Stimulated activated CD4-positive, alpha-beta T cell treated with anti-CD3 and anti-CD28 coated beads, Interleukin-1b, Interleukin-23, amount 100 ng/mL, for 24 hours (primary cell): Measurements from ENCODE around the gene REXO4.
"Not testable (repeated sequence)": the region's sequence is repeated elsewhere in the genome, so short reads cannot be mapped to it uniquely, and the experiment has no call there.

ENCODE experiments used
- DNase-seq, 4 experiments: peaks; one replicate each; pipeline ENCODE4 v3.0.0-alpha.2; 2020; ENCODE audit warnings: low read depth in 4 of 4, low spot score in 1 of 4

The REXO4 gene

DNA sequence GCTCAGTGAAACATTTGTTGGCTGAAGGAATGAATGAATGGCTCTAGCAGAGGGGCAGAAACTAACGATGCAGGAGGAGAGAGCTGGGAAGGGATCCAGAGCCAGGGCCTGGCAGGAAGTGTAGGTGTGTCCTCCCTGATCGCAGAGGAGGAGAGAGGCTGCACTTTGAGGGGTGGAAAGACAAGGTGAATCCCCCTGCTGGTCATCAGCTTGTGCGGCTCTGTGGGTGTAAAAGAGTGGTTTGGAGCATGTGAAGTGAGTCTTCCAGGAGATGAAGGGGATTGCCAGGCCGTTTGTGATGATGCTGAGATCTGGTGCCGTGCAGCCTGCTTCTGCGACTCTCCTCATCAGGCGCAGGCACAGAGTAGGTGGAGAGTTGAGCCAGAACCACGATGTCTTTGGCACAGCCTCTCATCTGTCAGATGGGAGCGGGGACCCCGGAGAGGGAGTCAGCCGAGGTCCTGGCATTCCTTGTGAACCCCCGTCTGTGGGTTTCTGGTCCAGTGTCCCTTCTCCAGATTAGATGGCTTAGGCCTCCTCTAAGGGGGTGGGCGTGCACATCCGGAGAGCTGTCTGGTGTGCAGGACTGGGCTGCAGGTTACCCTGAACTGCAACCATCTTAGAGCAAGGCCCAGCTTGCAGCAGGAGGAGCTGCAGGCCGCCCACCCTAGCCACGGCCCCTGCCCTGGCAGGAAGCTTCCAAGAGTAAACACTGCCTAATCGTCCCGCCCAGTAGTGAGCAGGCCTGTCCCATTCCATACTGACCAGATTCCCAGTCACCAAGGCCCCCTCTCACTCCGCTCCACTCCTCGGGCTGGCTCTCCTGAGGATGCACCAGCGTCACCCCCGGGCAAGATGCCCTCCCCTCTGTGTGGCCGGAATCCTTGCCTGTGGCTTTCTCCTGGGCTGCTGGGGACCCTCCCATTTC, 4.1 kb upstream of the REXO4 start, which contains the start of gene ADAMTS13:
ADAMTS13 (plus strand) TSS at position 753 of the 928 bp plus-strand sequence; CDS start at position 830, 77 bp downstream.
- peak in 1 of 4 experiments; percentile 32 for DNase-seq

DNA sequence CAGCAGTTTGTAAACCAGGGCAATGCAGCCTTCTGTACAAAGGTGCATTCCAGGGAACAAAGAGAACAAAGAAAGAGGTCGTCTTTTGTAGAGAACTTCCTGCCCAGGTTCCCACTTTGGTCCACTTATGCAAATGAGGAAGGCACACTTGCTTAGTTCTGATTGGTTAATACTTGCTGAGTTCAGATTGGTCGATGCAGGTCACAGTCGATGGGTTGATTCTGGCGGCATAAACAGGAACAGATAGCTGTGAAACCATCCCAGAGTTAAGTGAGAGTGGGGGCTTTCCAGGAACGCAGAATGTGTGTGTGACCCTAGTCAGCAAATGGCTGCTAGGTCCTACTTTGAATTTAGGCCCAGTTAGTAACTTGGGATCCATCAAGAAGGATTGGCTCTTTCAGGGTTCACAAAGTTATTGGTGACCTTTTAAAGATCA, 2.6 kb upstream of the REXO4 start:
- no peak for DNase-seq

DNA sequence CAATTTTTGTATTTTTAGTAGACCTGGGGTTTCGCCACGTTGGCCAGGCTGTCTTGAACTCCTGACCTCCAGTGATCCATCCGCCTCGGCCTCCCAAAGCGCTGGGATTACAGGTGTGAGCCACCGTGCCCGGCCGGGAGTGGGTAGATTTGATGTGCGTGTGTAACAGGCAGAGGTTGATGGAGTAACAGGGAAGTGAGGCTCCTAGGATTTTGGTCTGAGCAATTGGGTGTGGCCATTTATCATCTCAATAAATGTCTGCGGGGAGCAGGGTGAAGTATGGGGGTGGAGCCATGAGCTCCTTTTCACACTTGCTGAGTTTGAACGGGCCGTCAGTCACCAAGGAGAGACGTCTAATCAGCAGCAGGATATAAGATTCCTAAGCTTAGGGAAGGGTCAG, 1.2 kb upstream of the REXO4 start:
- DNase-seq = no peak

DNA sequence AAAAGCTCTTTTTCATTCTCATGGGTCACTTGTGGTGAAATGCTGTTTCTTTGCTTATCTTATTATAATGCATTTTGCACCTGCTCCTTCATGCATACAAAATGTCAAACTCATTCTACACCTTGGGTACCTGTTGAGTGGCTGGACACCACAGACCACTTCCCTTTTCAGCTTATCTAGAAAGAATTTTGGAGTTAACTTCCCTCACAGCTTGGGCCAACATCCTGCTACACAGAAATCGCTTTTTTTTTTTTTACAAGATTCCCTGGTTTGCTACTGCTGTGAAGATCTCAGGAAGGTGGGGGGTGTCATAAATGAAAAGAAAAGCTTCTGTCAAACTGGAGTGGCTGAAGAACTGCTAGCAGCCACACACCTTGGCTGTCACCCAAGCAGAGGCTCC, 2.6 kb downstream of the REXO4 start:
- no peak for DNase-seq

DNA sequence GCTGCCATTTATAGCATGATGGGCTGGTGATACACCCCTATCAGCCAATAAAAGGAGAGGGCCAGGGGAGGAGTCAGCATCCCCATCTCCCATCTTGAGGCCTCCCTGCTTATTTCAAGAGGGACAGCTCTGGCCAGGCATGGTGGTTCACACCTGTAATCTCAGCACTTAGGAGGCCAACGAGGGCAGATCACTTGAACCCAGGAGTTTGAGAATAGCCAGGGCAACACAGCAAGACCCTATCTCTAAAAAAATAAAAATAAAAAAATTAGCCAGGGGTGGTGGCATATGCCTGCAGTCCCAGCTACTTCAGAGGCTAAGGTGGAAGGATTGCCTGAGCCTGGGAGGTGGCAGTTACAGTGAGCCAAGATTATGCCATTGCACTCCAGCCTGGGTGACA, 9.8 kb downstream of the REXO4 start:
- no peak for DNase-seq

DNA sequence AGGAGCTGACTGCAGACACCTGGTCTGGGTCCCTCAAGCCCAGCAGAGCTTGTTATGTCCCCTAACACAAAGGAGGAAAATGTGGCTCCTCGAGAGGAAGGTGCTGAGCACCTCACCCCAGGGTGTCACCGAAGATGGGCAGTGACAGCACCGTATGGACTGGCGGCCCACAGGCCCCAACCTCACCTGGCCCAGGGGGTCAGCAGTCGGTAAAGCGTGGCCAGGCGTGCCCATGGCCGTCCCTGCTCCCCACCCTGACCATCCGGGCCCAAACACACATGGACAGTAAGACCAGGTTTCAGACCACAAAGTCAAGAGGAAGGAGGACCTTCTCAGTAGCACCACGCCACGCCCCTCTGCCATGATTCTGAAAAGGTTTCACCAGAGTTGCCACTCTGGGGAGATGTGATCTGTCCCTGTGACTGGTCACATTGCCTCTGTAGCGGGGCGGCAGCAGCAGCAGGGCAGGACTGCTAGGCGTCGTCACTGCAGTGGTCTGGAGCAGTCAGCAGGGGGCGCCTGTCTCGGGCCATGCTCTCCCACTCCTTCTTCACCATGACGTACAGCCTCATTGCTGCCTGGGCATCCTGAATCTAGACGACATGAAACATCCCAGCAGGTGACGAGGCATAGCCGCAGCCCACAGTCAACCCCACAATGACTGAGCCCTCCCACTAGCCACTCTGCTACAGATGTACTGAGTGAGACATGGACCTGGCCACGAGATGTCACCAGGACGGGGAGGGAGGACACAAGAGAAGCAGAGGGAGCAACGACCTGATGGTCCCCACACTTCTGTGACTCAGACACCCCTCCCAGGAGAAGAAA, 11.1 kb downstream of the REXO4 start:
- peak; percentile 67 to 78 (median 70) for DNase-seq

DNA sequence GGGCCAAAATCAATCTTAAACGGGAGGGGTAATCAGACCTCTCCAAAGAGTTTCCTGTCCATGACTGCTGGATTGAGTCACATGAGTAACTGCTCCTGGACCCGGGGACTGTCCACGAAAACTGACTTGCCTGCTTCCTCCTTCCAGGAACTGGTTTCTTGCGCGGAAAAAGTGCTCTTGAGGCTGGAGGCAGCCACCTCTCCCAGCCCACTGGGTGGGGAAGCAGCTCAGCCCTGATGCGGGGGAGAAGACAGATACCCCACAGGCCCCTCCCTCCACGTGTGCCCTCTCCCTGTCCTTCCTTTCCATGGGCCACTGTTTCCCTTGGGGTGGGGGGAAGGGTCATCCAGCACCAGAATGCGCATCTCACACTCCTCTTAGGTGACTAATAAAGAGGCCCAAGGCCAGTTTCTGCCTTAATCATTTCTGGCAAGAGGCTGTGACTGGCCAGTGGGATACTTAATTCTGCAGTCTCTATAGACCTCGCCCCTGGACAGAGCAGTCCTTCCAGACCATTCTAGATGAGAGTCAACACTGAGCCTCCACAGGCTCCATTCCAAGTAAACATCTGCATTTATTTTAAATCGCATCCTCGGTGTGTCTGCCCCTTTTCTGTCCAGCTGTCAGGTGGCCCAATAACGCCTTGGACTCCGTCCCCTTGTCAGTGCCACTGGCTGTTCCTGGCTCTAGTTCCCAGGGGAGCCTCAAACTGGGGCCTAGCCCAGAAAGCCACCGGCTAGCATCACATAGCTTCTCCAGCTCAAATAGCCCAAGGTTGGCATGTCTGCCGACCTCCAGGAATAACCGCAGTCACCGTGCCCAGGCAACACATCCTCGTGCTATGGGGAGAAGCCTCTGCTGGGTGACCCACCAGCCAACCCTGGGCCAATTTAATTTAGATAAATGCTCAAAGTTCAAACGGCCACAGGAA, 12.0 kb downstream of the REXO4 start:
- no peak for DNase-seq

DNA sequence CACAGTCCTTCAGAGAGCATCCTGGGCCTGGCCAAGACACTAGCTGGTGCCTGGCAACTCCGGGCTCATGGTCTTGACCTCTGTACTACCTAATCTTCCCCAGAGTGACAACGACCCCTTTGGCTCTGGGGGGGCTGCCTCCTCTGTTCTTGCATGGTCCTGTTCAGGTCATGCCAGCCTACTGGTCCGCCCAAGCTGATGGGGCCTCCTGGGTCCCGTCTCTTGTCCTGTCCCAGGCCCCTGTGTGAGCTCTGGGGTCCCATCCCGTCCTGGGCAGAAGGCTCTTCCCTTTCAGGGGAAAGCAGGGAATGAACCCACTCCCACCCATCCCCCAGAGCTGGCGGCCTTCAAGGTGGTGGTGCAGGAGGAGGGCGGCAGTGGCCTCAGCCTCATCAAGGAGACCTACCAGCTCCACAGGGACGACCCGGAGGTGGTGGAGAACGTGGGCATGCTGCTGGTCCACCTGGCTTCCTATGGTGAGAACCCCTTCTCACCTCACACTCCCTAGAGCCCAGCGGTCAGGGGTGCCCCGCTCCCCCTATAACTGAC, 13.3 kb downstream of the REXO4 start:
- DNase-seq = no peak

DNA sequence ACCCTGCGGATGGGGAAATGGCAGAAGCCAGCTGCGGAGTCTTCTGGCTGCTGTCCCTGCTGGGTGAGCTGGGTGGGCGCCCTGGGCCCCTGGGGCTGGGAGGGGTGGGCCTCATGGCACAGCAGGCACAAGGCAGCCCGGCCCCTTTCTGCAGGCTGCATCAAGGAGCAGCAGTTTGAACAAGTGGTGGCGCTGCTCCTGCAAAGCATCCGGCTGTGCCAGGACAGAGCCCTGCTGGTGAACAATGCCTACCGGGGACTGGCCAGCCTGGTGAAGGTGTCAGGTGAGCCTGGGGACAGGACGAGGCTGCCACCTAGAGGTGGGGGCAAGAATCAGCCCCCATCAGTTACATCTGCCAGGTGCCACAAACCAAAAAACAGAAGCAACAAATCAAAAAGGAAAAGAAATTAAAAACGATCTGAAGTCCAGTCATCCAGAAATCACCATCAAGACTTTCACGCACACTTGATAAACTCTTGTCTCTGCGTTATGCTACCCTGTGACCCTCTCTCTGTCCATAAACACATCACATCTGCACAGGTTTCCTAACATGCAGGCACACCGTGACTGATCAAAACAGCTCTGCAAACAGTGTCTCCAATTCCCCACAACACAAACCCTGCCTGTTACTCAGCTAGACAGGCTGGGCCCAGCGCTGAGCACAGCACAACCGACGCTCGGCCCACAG, 13.9 kb downstream of the REXO4 start:
- DNase-seq = peak; percentile 23 to 37 (median 32)

DNA sequence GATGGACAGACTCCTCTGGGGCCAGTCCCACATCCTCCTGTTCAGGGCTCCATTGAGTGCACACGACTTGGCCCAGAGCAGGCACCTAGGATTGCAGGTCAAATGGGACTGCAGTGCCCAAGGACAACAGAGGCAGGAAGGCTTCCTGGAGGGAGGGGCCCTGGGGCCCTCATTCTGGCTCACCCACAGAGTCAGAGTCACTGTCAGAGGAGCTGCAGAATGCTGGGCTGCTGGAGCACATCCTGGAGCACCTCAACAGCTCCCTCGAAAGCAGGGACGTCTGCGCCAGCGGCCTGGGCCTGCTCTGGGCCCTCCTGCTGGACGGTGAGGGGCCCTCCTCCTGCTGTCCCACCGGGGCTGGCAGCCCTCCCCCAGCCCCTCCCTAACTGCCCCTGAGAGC, 15.1 kb downstream of the REXO4 start:
- DNase-seq = no peak

DNA sequence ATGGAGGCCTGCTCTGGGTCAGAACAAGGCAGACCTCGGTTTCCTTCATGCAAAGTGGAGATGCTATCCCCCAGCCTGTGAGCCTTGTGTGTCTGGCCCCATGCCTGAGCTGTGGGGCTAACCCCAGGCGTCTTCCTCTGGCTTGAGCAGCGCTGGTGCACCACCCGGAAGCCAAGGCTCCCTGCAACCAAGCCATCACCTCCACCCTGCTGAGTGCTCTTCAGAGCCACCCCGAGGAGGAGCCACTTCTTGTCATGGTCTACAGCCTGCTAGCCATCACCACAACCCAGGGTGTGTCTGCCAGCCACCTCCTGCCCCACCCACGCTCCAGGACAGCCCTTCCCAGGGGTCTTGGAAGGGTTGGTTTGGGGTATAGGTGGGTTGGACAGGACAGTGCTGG, 16.2 kb downstream of the REXO4 start:
- DNase-seq = no peak

DNA sequence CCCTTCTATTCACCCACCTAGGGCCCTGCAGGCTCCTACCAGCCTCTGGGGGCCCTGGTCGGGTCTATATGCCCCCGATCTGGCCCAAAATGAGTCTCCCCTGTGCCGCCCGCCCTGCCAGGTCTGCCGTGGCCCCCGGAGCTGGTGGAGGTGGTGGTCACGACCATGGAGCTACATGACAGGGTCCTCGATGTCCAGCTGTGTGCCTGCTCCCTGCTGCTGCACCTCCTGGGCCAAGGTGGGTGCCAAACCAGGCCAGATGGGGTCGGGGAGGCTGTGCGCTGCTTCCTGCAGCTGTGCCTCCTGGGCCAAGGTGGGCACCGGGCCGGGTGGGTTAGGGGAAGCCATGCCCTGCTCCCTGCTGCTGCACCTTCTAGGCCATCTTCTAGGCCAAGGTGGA, 17.5 kb downstream of the REXO4 start:
- no peak for DNase-seq

DNA sequence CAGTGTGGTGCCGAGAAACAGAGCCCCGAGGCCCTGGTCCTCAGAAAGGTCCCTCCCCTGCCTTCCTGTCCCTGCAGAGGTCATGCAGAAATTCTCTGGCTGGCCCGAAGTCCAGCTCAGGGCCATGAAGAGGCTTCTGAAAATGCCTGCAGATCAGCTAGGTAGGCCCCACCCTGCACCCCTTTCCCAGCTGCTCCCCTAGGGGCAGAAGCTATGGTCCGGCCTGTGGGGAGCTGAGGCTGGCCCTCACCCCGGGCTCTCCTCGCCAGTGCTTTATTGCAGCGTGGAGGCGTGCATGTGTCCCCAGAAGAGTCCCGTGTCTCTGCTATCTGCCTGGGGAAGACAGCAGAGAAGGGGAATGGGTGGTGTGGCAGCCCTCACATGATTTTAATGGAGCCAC, 19.9 kb downstream of the REXO4 start:
- DNase-seq = no peak

DNA sequence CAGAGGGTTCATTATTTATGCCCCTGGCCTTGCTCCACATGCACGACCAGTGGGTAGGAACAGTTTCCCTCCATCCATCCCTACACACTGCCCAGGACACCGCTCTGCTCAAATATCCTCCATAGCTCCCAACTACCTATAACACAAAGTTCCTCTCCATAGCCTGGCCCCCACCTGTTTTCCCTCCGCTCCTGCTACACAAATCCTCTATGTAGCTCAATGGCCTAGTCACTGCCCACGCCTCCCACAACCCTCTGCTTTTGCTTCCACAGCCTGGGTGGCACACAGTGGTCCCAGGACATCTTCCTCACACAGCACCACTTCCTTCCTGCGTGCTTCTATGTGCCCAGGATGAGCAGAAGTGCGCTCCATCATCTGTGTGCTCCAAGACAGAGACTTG, 20.4 kb downstream of the REXO4 start:
- DNase-seq = no peak

DNA sequence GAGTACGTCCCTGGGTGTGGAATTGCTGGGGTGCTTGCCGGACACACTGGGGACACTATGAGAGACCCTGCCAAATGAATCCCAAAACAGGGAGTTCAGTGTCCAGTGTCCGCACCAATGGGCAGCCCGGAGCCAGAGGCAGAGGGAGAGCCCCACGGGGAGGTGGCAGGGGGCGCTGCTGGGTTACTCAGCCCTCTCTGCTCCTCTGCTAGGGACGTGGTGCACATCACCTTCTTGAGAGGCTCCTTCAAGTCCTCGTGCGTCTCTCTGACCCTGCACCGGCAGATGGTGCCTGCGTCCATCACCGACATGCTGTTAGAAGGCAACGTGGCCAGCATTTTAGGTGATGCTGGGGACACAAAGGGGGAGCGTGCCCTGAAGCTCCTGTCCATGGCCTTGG, 20.9 kb downstream of the REXO4 start:
- DNase-seq = no peak

DNA sequence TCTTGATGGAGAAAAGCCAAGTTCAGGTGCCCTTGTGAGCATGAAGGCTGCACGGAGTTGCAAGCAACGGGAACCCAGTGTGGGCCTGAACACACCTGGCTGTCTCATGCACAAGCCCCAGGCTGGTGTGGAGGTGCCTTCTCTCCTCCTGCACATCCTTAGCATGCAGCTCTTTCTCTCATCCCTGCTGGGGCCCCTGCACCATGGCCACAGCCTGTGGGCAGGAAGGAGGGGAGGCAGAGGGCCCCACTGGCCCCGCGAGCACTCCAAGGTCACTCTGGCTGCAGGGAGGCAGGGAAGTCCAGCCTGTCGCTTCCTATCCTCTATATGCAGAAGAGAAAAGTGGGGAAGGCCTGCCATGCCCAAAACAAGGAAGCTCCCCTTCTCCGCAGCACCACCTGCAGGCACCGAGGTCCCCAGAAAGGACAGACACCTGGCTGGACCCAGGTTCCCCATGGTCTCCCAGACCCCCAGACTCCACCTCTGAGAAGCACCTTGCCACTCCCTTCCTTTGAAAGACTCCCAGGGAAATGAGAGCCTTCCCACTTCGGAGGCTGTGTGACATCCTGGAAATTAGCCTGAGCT, 23.0 kb downstream of the REXO4 start:
- DNase-seq = no peak

DNA sequence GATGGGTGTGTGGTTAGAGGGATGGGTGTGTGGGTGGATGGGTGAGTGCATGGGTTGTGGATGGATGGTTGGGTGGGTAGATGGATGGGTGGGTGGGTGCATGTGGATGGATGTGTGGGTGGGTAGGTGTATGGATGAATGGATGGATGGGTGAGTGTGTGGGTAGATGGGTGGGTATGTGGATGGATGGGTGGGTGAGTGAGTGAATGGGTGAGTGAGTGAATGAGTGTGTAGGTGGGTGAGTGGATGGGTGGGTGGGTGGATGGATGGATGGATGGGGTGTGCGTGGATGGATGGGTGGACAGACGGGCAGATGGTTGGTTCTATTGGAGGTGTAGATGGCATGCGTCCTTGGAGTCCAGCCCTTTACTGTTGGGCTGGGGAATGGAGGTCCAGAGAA, 24.4 kb downstream of the REXO4 start:
- no peak for DNase-seq

DNA sequence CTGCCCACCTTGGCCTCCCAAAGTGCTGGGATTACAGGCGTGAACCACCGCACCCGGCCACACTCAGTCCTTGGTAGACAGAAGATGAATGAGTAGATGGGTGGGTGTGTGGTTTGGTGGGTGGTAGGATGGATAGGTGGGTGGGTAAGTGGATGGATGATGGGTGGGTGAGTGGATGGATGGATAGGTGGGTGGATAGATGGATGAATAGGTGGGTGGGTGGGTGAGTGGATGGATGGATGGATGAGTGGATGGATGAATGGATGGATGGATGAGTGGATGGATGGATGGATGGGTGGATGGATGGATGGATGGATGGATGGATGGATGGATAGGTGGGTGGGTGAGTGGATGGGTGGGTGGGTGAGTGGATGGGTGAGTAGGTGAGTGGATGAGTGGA, 25.5 kb downstream of the REXO4 start:
- DNase-seq = not testable (repeated sequence)

DNA sequence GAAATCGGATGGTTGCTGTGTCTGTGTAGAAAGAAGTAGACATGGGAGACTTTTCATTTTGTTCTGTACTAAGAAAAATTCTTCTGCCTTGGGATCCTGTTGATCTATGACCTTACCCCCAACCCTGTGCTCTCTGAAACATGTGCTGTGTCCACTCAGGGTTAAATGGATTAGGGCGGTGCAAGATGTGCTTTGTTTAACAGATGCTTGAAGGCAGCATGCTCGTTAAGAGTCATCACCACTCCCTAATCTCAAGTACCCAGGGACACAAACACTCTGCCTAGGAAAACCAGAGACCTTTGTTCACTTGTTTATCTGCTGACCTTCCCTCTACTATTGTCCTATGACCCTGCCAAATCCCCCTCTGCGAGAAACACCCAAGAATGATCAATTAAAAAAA, 26.4 kb downstream of the REXO4 start:
- not testable (repeated sequence) for DNase-seq

DNA sequence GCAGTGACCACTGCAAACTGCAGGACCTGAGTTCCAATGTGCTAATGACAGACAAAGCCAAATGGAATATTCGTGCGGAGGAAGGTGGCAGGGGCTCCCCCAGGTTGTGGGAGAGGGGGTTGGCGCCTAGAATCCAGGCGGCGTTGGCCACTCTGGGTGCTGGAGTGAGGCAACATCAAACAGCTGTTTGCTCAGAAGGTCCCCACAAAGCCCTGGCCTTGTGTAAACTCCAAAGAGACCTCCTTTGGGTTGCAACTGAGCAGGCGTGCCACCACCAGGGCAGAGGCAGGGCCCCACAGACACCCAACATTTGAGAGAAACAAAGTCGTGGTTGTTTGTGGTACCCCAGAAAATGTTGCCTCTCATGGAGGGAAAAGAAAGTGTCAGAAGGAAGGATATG, 27.1 kb downstream of the REXO4 start:
- DNase-seq = no peak
